Measurements from ENCODE around the gene CKB. TPM values are rescaled to one million over a fixed set of nuclear protein-coding genes. Genes with fewer than 3 reads are reported as not detected.
A peak's percentile ranks its signal among the peaks of the same experiment; 100 is the strongest.

CKB gene
- total RNA-seq, 1 donor from 2014 or later = 178 TPM

DNA sequence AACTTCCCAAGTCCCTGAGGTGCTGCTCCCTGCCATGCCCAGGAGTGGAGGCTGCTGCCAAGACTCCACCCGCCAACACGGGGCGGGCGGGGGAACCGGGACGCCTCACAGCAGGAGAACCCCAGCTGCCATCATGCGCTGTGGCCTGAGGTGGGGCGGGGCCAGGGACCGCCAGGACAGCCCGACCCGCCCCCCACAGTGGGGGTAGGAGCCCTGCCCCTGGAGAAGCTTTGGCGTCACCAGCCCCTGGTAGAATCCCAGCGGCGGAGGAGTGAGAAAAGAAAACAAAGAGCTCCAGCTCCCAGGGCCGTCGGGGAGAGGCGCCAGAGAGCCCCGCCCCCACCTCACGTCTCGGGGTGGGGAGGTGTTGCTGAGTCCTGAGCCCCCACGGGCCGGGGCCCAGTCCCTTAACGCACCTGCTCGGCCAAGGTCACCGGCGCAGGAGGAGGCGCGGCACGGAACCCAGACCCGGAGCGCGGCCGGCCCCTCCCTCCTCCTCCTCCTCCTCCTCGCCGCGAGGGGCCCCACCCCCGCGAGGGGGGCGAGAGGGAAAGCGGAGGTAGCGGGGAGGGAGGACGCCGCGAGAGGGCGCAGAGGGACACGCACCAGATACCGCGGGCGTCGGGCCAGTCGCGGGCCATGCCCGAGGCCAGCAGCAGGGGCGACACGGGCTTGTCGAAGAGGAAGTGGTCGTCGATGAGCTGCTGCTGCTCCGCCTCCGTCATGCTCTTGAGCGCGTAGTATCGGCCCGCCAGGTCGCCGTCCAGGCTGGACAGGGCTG lies 1.8 kb downstream of the CKB start:
- H3K36me3 Mint-ChIP-seq (ENCODE audit: low read depth, unreplicated experiment) = no peaks in the 10 kb centered on the region
- no peak overlapping the region for H3K4me3 Mint-ChIP-seq (ENCODE audit: unreplicated experiment)
- H3K27ac ChIP-seq (ENCODE audit: low read depth, low read length) = no peak overlapping the region
- H3K27me3 ChIP-seq (ENCODE audit: insufficient read depth, low read length) = peaks cover 14% of the 10 kb centered on the region
- H3K4me1 ChIP-seq (ENCODE audit: insufficient read depth, low read length) = peaks cover 34% of the 10 kb centered on the region
- H3K4me2 ChIP-seq (ENCODE audit: low read length) = peak overlapping the region; percentile 80
- no peaks in the 10 kb centered on the region for H3K79me2 ChIP-seq (ENCODE audit: insufficient read depth, low read length)
- H4K20me1 ChIP-seq (ENCODE audit: insufficient read depth, low read length) = peaks cover 47% of the 10 kb centered on the region
- peaks cover 21% of the 10 kb centered on the region for H3K4me1 Mint-ChIP-seq (ENCODE audit: low read depth, unreplicated experiment)
- H3K27me3 Mint-ChIP-seq (ENCODE audit: low read depth, unreplicated experiment) = peaks cover 6% of the 10 kb centered on the region
- no peak overlapping the region for H2AFZ ChIP-seq (ENCODE audit: low read depth, low read length)
- no peak for FAIRE-seq
- no peak overlapping the region for H3K9ac ChIP-seq (ENCODE audit: low read length)
- no peaks in the 10 kb centered on the region for H3K9me3 ChIP-seq (ENCODE audit: insufficient read depth, low read depth, low read length)
- no peaks in the 10 kb centered on the region for H3K36me3 ChIP-seq (ENCODE audit: insufficient read depth, low read length)
- H3K27ac Mint-ChIP-seq (ENCODE audit: unreplicated experiment) = no peak overlapping the region
- DNase-seq (ENCODE audit: low read depth) = no peak
- H3K9me3 Mint-ChIP-seq (ENCODE audit: unreplicated experiment) = no peaks in the 10 kb centered on the region
- H3K4me3 ChIP-seq (ENCODE audit: insufficient read depth, low read depth, low read length) = peak overlapping the region; percentile 23
- TF ChIP-seq, protein P1, sequence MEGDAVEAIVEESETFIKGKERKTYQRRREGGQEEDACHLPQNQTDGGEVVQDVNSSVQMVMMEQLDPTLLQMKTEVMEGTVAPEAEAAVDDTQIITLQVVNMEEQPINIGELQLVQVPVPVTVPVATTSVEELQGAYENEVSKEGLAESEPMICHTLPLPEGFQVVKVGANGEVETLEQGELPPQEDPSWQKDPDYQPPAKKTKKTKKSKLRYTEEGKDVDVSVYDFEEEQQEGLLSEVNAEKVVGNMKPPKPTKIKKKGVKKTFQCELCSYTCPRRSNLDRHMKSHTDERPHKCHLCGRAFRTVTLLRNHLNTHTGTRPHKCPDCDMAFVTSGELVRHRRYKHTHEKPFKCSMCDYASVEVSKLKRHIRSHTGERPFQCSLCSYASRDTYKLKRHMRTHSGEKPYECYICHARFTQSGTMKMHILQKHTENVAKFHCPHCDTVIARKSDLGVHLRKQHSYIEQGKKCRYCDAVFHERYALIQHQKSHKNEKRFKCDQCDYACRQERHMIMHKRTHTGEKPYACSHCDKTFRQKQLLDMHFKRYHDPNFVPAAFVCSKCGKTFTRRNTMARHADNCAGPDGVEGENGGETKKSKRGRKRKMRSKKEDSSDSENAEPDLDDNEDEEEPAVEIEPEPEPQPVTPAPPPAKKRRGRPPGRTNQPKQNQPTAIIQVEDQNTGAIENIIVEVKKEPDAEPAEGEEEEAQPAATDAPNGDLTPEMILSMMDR (IDR thresholded peaks at IDR 0.05; ENCODE audit: insufficient read depth, low read depth, low read length) = peak; percentile 5
- peak; percentile 43 for TF ChIP-seq EZH2 (IDR thresholded peaks at IDR 0.05; ENCODE audit: insufficient read depth, low read length)

DNA sequence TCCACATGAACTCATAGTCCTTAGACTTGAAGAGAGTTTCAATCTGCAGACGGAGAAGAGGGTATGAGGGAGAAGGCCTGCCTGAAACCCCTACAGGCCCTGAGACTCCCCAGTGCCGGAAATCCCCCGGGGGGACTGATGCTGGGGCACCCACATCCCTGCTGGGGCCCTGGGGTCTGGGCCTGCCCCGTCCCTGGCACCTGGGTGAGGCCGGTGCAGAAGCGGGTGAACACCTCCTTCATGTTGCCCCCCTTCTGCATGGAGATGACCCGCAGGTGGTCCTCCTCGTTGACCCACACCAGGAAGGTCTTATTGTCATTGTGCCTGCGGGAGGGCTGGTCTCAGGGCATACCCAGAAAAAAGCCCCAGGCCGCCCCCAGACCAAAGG lies 2.4 kb downstream of the CKB start:
- no peaks in the 10 kb centered on the region for H3K9me3 ChIP-seq (ENCODE audit: insufficient read depth, low read depth, low read length)
- H3K27ac ChIP-seq (ENCODE audit: low read depth, low read length) = no peak overlapping the region
- peaks cover 34% of the 10 kb centered on the region for H3K4me1 ChIP-seq (ENCODE audit: insufficient read depth, low read length)
- H3K9ac ChIP-seq (ENCODE audit: low read length) = no peak overlapping the region
- no peak overlapping the region for H3K4me3 ChIP-seq (ENCODE audit: insufficient read depth, low read depth, low read length)
- H3K4me1 Mint-ChIP-seq (ENCODE audit: low read depth, unreplicated experiment) = peaks cover 21% of the 10 kb centered on the region
- H3K36me3 Mint-ChIP-seq (ENCODE audit: low read depth, unreplicated experiment) = no peaks in the 10 kb centered on the region
- TF ChIP-seq EZH2 (IDR thresholded peaks at IDR 0.05; ENCODE audit: insufficient read depth, low read length) = no peak
- TF ChIP-seq, protein P1 (IDR thresholded peaks at IDR 0.05; ENCODE audit: insufficient read depth, low read depth, low read length) = no peak
- no peak for DNase-seq (ENCODE audit: low read depth)
- peaks cover 14% of the 10 kb centered on the region for H3K27me3 ChIP-seq (ENCODE audit: insufficient read depth, low read length)
- H3K27me3 Mint-ChIP-seq (ENCODE audit: low read depth, unreplicated experiment) = peaks cover 6% of the 10 kb centered on the region
- peaks cover 48% of the 10 kb centered on the region for H4K20me1 ChIP-seq (ENCODE audit: insufficient read depth, low read length)
- peak overlapping the region; percentile 80 for H3K4me2 ChIP-seq (ENCODE audit: low read length)
- no peaks in the 10 kb centered on the region for H3K36me3 ChIP-seq (ENCODE audit: insufficient read depth, low read length)
- peak overlapping the region; percentile 60 for H3K4me3 Mint-ChIP-seq (ENCODE audit: unreplicated experiment)
- H3K27ac Mint-ChIP-seq (ENCODE audit: unreplicated experiment) = no peak overlapping the region
- no peaks in the 10 kb centered on the region for H3K9me3 Mint-ChIP-seq (ENCODE audit: unreplicated experiment)
- no peaks in the 10 kb centered on the region for H3K79me2 ChIP-seq (ENCODE audit: insufficient read depth, low read length)
- FAIRE-seq = no peak
- no peak overlapping the region for H2AFZ ChIP-seq (ENCODE audit: low read depth, low read length)

DNA sequence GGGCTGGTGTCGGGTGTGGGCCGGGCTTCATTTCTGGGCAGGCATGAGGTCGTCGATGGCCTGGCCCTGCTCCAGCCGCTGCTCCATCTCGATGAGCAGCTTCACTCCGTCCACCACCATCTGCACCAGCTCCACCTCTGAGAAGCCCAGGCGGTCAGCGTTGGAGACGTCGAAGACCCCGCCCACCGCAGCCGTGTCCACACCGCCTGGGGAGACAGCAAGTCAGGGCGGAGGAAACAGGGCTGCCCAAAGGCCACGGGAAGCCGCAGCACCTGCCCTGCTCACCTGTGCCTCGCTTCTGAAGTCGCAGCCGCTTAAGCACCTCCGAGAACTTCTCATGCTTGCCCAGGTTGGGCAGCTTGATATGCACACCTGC lies 2.8 kb downstream of the CKB start:
- no peak for DNase-seq (ENCODE audit: low read depth)
- H4K20me1 ChIP-seq (ENCODE audit: insufficient read depth, low read length) = peaks cover 52% of the 10 kb centered on the region
- no peak overlapping the region for H2AFZ ChIP-seq (ENCODE audit: low read depth, low read length)
- H3K4me1 ChIP-seq (ENCODE audit: insufficient read depth, low read length) = peaks cover 34% of the 10 kb centered on the region
- Mint-ChIP-seq H3K36me3 (ENCODE audit: low read depth, unreplicated experiment) (no peaks in the 10 kb centered on the region), H3K27ac (ENCODE audit: unreplicated experiment) (peak overlapping the region; percentile 75), H3K27me3 (ENCODE audit: low read depth, unreplicated experiment) (peaks cover 6% of the 10 kb centered on the region), H3K4me1 (ENCODE audit: low read depth, unreplicated experiment) (peaks cover 21% of the 10 kb centered on the region), H3K4me3 (ENCODE audit: unreplicated experiment) (peak overlapping the region; percentile 75), H3K9me3 (ENCODE audit: unreplicated experiment) (no peaks in the 10 kb centered on the region)
- no peak overlapping the region for H3K27ac ChIP-seq (ENCODE audit: low read depth, low read length)
- H3K4me3 ChIP-seq (ENCODE audit: insufficient read depth, low read depth, low read length) = no peak overlapping the region
- TF ChIP-seq EZH2 (IDR thresholded peaks at IDR 0.05; ENCODE audit: insufficient read depth, low read length) = no peak
- TF ChIP-seq, protein P1 (IDR thresholded peaks at IDR 0.05; ENCODE audit: insufficient read depth, low read depth, low read length) = no peak
- FAIRE-seq = no peak
- no peaks in the 10 kb centered on the region for H3K9me3 ChIP-seq (ENCODE audit: insufficient read depth, low read depth, low read length)
- H3K36me3 ChIP-seq (ENCODE audit: insufficient read depth, low read length) = no peaks in the 10 kb centered on the region
- no peak overlapping the region for H3K4me2 ChIP-seq (ENCODE audit: low read length)
- peaks cover 14% of the 10 kb centered on the region for H3K27me3 ChIP-seq (ENCODE audit: insufficient read depth, low read length)
- no peak overlapping the region for H3K9ac ChIP-seq (ENCODE audit: low read length)
- no peaks in the 10 kb centered on the region for H3K79me2 ChIP-seq (ENCODE audit: insufficient read depth, low read length)

Data from astrocyte (in vitro differentiated cells and primary cell).